ENCODE measurements around the gene CCNY.

DNA sequence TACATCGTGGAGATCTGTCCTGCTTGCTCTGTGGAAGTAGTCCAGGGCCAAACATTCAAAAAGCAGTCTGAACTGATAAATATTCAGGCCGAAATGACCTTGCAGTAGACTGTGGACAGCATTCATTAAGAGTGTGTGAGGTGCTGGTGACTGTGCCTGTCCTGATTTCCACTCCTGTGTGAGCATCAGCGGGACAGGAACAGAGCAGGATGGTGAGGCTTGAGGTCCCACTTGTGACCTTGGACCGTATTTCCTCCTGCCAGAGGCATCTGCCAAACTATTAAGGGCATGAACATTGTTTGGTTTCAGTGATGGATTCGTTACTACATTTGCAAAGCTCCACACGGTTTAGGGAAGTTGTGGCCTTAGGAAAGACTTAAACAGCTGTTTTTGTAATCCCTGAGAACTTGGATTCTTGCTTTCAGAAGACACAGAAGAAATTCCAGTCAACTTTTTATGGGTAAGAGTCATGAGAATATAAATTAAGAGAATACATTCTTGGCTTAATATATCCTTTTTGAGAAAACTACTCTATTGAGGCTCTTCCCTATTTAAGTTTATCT lies 32.8 kb downstream of the CCNY start:
- no peak for TF ChIP-seq CEBPB (IDR thresholded peaks at IDR 0.05; ENCODE audit: low read depth, low read length)
- no peak for TF ChIP-seq POLR2A (IDR thresholded peaks at IDR 0.05; ENCODE audit: low read depth, low read length)
- TF ChIP-seq, protein P1, sequence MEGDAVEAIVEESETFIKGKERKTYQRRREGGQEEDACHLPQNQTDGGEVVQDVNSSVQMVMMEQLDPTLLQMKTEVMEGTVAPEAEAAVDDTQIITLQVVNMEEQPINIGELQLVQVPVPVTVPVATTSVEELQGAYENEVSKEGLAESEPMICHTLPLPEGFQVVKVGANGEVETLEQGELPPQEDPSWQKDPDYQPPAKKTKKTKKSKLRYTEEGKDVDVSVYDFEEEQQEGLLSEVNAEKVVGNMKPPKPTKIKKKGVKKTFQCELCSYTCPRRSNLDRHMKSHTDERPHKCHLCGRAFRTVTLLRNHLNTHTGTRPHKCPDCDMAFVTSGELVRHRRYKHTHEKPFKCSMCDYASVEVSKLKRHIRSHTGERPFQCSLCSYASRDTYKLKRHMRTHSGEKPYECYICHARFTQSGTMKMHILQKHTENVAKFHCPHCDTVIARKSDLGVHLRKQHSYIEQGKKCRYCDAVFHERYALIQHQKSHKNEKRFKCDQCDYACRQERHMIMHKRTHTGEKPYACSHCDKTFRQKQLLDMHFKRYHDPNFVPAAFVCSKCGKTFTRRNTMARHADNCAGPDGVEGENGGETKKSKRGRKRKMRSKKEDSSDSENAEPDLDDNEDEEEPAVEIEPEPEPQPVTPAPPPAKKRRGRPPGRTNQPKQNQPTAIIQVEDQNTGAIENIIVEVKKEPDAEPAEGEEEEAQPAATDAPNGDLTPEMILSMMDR (conservative IDR thresholded peaks at IDR 0.05; ENCODE audit: low read depth, low read length): no peak
- TF ChIP-seq SMC3 (IDR thresholded peaks at IDR 0.05; ENCODE audit: low read depth, low read length): no peak
- no peak for TF ChIP-seq BHLHE40 (IDR thresholded peaks at IDR 0.05; ENCODE audit: low read depth, low read length)
- no peak for TF ChIP-seq MAFK (IDR thresholded peaks at IDR 0.05; ENCODE audit: low read depth, low read length)
- no peak for TF ChIP-seq MXI1 (IDR thresholded peaks at IDR 0.05; ENCODE audit: borderline replicate concordance, low read depth, low read length)
- TF ChIP-seq, protein P2, sequence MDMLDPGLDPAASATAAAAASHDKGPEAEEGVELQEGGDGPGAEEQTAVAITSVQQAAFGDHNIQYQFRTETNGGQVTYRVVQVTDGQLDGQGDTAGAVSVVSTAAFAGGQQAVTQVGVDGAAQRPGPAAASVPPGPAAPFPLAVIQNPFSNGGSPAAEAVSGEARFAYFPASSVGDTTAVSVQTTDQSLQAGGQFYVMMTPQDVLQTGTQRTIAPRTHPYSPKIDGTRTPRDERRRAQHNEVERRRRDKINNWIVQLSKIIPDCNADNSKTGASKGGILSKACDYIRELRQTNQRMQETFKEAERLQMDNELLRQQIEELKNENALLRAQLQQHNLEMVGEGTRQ (IDR thresholded peaks at IDR 0.05; ENCODE audit: low read depth, low read length): no peak
- no peak for TF ChIP-seq MAZ (IDR thresholded peaks at IDR 0.05; ENCODE audit: borderline replicate concordance, low read depth, low read length)
- TF ChIP-seq NFE2L2 (IDR thresholded peaks at IDR 0.05; ENCODE audit: low read depth, low read length): no peak
- TF ChIP-seq RCOR1 (IDR thresholded peaks at IDR 0.05; ENCODE audit: insufficient replicate concordance, low read length): no peak
